DMS53 treated with DMSO at 0.1 percent for 48 hours (cell line): ENCODE measurements around the gene ULBP1.
"Not testable (repeated sequence)": the region's sequence is repeated elsewhere in the genome, so short reads cannot be mapped to it uniquely, and the experiment has no call there.

ENCODE experiments used
- DNase-seq: peaks from one replicate; lab custom pipeline; 2025; ENCODE audit not compliant: unreplicated experiment; lab: John Stamatoyannopoulos, UW

The ULBP1 gene, protein sequence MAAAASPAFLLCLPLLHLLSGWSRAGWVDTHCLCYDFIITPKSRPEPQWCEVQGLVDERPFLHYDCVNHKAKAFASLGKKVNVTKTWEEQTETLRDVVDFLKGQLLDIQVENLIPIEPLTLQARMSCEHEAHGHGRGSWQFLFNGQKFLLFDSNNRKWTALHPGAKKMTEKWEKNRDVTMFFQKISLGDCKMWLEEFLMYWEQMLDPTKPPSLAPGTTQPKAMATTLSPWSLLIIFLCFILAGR

GRCh38 chr6:149963462-149964307 lies at the start of gene ULBP1:
Gene ULBP1 (plus strand): TSS chr6:149963943. CDS start chr6:149964050, 107 bp downstream.
- DNase-seq: peak; percentile 53

DNA sequence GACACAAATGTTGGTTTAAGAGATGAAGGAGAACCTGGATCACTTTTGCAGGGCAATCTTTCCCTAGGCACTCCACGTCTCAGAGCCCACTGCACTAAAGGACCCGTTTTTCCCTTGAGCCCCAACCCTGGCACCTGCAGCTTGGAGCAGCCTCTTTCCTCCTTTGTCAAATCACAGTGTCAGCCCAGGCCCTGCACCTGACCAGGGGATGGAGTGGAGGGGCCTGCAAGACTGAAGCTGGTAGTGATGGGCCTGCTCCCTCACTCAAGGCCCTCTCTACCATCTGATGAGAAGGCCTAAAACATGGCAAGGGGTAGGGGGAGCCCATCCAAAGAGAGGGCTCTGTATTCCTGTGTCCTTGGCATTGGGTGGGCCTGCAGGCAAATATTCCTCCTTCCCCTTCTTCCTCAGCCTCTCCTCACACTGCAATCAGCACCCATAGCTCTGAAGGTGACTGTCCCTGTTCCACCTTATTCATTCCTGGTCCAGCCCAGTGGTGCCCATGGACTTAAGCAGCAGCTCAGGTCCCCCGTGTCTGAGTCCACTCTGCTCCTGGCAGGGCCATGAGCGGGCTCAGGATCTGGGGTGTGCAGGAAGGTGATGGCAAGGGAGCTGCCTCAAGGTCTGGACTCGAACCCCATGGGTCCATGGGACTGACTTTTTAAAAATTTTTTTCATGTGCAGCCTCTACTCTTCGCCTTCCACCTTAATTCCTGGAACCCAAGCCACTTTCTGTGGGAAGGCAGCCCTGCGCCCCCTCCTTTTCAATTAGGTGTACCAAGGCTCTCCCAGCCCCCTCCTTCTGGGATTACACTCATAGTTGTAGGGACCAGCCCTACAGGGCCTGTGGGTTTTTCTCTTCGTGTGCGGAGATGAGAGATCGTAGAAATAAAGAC lies 47.5 kb upstream of the ULBP1 start:
- DNase-seq: no peak

- no peak for DNase-seq
These were observed 46.1 kb upstream of the ULBP1 start for GRCh38 chr6:149917679-149918078.

DNA sequence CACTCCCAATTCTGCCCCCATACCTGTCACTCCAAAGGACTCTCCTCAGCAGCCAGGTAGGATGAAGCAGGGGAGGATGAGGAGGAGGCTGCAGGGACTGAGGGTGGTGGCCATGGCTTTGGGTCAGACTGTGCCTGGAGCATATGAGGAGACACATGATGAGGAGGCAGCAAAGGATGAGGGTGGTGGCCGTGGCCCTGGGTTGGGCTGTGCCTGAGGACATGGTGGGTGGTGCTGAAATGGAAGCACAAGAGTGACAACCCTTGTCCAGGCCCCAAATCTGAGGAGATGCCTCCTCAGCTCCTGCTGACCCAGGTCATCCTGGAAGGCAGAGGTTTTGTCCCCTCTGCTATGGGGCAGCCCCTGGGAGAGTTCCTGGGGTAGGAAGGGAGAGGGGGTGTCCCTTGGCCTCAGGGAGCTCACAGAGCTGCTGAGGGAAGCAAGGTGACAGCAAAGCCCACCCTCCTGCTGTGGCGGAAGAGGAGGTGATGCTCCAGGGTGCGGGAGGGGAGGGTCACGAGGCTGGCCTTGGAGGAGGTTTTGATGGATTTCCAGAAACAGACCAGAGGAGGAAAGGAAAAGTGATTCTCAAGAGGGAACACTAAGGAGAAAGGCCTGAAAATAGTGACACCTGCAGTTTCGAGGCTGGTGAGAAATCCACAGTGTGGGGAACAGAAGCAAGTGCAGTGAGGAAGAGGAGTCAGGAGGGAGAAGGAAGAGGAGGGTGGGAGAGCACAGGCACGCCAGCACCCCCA lies 45.4 kb upstream of the ULBP1 start:
- no peak for DNase-seq

DNA sequence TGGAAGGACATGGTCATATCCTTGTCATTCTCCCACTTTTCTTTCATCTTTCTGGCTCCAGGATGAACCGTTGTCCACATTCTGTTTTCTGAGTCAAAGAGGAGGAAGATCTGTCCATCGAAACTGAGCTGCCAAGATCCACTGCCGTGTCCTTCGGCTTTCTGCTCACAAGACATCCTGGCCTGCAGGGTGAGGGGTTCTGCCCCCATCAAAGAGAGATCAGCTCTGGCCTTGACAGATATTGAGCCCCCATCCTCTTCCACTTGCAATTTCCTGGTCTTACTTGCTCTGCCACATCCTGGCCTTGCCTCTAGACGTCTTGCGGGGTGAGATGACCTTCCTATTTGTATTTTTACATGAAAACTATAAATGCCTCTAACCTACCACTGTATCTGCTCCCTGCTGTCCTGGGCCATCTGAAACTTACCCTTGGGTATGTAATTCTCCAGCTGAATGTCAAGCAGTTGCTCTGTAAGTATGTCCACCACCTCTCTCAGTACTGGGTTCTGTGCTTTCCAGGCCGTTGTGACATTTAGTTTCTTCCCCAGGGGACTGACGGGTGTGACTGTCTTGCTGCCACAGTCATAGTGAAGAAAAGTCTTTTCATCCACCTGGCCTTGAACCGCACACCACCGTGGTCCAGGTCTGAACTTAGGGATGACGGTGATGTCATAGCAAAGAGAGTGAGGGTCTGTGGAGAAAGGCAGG lies 44.5 kb upstream of the ULBP1 start:
- DNase-seq: not testable (repeated sequence)

DNA sequence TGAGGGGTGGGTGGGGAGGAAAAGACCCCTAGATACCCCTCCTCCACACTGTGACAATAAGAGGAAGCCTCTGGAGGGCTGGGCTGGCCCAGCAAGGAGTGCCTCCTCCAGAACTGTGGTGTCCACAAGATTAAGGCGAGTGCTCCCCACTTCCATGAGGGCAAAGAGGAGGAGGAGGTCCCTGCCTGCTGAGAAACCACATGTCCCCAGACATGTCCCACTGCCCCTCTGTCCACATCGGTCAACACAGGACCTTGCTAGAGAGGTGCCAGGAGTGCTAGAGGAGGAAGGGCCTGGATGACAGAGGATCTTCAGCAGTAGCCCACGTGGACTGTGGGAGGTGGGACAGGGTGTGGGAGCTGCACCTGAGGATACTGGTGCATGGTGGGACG lies 43.9 kb upstream of the ULBP1 start:
- DNase-seq: no peak

DNA sequence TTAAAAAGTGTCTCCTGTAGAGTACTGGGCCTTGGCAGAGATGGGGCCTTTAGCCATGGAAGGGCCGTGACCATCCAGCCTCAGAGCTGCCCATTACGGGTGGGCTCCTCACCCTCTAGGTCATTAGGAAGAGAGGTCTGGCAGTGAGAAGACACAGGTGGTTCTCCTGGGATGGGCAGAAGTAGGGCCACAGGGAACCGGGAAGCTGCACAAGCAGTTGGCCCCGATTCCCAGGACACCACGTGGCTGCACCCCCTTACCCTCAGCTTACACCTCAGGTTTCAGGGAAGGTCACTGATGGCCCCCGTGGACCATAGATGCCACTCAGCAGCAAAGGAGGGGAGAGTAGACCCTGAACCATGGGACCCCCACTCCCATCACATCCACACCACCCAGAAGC lies 42.4 kb upstream of the ULBP1 start:
- no peak for DNase-seq

GRCh38 chr6:149922091-149922490 lies 41.7 kb upstream of the ULBP1 start:
- DNase-seq: not testable (repeated sequence)

- peak; percentile 72 for DNase-seq
These were observed 41.0 kb upstream of the ULBP1 start, which contains the start of gene RAET1G for GRCh38 chr6:149922642-149923326. Gene RAET1G (minus strand): TSS chr6:149923121. CDS start chr6:149923010, 111 bp downstream.

- DNase-seq: no peak
These were observed 40.3 kb upstream of the ULBP1 start for GRCh38 chr6:149923327-149923986.

GRCh38 chr6:149924206-149924932 lies 39.4 kb upstream of the ULBP1 start:
- no peak for DNase-seq

GRCh38 chr6:149924933-149925252 lies 38.9 kb upstream of the ULBP1 start:
- no peak for DNase-seq

DNA sequence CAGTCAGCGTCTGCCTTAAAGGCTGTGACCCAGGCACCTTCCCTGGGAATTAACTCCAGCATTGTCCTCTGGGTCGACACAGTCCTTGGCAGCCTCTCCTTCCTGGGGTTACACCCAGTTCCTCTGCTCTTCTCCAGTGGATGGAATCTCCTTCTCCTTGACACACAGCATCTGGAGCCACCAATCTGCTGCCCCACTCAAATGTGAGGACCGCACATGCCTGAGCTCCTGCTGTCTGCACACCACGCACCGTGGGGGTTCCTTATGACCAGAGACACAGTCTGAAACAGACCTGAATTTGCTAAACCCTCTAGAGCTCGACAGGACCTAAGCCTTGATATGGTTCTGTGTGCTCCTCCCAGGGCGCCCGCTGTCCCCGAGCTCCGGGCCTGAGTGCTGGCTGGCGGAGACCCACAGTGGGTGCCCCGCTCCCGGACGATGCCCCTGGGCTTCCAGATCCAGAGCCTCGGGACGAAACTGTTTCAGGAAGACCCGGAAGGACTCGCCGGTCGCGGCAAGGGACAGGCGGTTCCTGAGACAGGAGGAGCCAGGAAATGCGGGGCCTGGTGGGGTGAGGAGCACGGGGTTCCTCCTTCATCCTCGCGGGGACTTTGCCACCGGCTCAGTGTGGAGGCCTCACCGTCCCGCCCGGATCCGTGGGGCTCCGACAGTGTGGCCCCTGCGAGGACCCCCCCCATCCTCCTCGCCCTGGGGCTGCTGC lies 38.3 kb upstream of the ULBP1 start:
- DNase-seq: no peak

DNA sequence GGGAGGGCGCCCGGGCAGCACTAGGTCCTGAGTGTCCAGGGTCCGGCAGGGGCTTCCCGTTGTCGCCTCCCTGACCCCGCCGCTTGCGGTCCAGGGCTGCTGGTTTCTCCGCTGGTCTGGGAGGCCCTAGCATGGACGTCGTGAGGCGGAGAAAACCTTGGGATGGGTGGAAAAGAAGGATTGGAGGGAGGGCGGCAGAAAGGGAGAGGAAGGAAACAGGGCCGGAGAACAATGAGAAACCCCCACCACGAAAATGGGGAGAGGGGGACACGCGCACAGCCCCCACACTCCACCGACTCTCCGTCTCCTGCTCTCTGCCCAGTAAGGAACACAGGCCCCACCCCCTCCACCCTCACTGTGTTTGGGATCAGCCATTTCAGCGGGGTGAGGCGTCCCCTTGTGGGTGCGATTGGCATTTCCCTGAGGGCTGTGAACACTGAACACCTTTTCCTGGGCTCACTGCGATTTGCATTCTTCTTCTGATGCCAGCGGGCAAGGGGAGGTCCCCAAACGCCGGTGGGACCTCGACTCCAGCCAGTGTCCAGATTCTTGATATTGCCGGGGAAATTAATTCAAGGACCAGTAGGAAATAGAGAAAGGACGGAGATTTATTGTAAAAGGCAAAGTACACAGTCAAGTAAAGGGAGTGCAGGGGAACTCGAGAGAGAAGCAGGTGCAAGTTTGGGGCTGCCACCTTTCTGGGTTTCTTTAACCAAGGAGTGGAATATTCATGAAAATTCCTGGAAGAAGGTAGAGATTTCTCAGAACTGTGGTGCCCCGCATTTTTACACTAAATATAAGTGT lies 37.6 kb upstream of the ULBP1 start:
- peak; percentile 40 for DNase-seq

DNA sequence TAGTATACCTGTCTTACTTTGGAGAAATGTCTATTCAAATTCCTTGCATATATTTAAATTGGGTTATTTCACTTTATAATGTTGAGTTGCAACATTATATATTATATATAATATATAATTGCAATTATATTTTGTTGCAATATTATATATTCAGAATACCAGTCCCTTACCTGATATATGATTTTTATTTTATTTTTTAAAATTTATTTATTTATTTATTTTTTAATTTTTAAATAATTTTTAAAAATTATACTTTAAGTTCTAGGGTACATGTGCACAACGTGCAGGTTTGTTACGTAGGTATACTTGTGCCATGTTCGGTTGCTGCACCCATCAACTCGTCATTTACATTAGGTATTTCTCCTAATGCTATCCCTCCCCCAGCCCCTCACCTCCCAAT lies 36.7 kb upstream of the ULBP1 start:
- DNase-seq: not testable (repeated sequence)

DNA sequence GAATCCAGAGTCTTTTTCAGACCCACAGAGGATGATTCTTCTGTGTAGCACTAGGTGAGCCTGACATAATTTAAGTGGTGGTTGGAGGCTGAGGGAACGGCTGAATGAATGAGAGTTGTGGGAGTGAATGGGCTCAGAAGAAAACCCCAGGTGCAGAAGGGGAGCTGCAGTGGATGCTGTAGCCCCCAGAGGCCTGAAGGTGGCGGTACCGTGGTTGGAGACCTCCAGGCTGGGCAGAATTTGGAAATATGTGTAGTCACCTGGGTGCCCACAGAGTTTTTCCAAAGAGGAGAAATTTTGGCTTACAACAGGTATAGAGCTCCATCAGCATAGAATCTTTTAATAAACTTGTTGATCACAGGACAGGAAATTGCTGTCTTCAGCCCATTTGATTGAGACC lies 34.3 kb upstream of the ULBP1 start:
- no peak for DNase-seq

- DNase-seq: no peak
These were observed 32.2 kb upstream of the ULBP1 start for GRCh38 chr6:149931501-149931900.
